ENCODE results near the gene CDH23. TPM values are rescaled to one million over a fixed set of nuclear protein-coding genes. Genes with fewer than 3 reads are reported as not detected.

The CDH23 gene
- total RNA-seq, 1 donor from 2014 or later = not detected

DNA sequence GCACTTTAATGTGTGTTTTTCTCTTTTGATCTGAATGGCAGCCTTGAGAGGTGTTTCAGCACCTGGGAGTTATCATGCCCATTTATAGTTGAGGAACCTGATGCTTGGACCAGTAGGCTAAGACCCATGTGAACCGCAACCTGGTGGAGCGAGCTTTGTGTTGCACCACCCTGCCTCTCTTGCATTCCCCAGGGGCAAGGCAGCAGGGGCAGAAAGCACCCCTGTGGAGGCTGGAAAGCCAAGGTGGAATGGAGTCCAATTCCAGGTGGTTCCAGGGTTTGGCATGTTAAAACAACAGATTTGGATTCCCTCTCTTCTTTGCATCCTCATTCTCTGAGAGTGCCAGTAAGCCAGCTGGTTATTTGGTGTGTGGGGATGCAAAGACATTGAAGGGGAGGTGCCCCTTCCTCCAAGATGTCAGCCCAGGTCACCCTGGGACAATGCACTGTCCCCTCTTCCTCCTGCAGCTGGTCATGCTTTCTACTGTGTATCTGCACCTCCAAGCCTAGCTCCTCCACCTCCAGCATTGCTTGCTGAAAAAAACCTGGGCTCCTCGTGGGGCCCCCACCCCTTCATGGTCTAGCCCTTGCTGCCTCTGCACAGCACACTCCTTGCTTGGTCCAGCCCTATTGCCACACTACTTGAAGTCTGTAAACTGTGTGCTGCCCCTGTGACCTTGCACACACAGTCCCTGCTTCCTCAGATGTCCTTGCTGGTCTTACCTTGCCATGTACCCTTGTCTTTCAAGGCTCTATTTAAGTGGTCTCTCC is 5.6 kb upstream of the CDH23 start:
- TF ChIP-seq, protein P1, sequence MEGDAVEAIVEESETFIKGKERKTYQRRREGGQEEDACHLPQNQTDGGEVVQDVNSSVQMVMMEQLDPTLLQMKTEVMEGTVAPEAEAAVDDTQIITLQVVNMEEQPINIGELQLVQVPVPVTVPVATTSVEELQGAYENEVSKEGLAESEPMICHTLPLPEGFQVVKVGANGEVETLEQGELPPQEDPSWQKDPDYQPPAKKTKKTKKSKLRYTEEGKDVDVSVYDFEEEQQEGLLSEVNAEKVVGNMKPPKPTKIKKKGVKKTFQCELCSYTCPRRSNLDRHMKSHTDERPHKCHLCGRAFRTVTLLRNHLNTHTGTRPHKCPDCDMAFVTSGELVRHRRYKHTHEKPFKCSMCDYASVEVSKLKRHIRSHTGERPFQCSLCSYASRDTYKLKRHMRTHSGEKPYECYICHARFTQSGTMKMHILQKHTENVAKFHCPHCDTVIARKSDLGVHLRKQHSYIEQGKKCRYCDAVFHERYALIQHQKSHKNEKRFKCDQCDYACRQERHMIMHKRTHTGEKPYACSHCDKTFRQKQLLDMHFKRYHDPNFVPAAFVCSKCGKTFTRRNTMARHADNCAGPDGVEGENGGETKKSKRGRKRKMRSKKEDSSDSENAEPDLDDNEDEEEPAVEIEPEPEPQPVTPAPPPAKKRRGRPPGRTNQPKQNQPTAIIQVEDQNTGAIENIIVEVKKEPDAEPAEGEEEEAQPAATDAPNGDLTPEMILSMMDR (IDR thresholded peaks at IDR 0.05; ENCODE audit: insufficient read depth, low read length, severe bottlenecking) = no peak
- no peak overlapping the region for H3K4me3 ChIP-seq (ENCODE audit: low read depth, low read length)
- FAIRE-seq (peak; percentile 55), DNase-seq (ENCODE audit: low read depth) (no peak)
- no peaks in the 10 kb centered on the region for H3K36me3 ChIP-seq (ENCODE audit: control insufficient read depth, insufficient read depth, low read length)
- peaks cover 17% of the 10 kb centered on the region for H3K27me3 ChIP-seq (ENCODE audit: control insufficient read depth, insufficient read depth, low read length)

DNA sequence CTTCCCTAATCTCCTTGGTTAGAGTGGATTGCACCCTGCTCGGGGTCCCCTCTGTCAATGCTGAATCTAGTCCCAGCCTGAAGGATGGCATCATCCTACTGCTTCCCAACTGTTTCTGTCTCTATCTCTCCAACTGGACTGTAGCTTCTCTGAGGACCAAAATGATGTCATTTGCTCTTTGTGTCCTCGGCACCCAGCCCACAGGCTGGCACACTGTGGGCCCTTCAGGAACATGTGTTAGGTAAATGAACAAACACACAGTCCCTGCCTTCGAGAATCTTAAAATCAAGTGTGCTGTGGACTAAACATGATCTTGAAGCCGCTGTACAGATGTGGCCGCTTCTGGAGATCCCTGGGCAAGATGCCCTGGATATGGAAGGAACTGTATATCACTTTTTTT is 5.0 kb upstream of the CDH23 start:
- no peaks in the 10 kb centered on the region for H3K36me3 ChIP-seq (ENCODE audit: control insufficient read depth, insufficient read depth, low read length)
- TF ChIP-seq, protein P1 (IDR thresholded peaks at IDR 0.05; ENCODE audit: insufficient read depth, low read length, severe bottlenecking) = no peak
- no peak overlapping the region for H3K4me3 ChIP-seq (ENCODE audit: low read depth, low read length)
- H3K27me3 ChIP-seq (ENCODE audit: control insufficient read depth, insufficient read depth, low read length) = peaks cover 20% of the 10 kb centered on the region
- DNase-seq (ENCODE audit: low read depth) = no peak
- no peak for FAIRE-seq

DNA sequence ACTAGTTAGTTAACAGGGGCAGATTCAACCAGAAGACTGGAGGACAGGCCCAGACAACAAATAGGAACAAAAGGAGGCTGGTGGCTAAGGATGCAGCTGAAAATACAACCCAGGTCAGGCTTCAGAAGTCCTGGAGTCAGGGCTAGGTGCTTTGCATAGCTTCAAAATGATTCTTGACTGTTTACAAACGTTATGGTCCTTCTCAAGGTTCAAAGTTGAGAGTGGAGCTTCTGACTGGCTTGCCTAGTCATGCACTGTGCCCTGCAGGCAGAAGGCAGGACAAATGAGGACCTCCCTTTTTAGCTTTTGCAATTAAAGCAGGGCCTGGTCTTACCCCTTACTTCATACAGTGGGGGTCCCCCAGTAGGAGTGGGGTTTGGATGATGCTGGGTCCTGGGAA is 4.4 kb upstream of the CDH23 start:
- DNase-seq (ENCODE audit: low read depth) (no peak), FAIRE-seq (peak; percentile 58)
- TF ChIP-seq, protein P1 (IDR thresholded peaks at IDR 0.05; ENCODE audit: insufficient read depth, low read length, severe bottlenecking) = no peak
- H3K36me3 ChIP-seq (ENCODE audit: control insufficient read depth, insufficient read depth, low read length) = no peaks in the 10 kb centered on the region
- no peak overlapping the region for H3K4me3 ChIP-seq (ENCODE audit: low read depth, low read length)
- peaks cover 22% of the 10 kb centered on the region for H3K27me3 ChIP-seq (ENCODE audit: control insufficient read depth, insufficient read depth, low read length)

DNA sequence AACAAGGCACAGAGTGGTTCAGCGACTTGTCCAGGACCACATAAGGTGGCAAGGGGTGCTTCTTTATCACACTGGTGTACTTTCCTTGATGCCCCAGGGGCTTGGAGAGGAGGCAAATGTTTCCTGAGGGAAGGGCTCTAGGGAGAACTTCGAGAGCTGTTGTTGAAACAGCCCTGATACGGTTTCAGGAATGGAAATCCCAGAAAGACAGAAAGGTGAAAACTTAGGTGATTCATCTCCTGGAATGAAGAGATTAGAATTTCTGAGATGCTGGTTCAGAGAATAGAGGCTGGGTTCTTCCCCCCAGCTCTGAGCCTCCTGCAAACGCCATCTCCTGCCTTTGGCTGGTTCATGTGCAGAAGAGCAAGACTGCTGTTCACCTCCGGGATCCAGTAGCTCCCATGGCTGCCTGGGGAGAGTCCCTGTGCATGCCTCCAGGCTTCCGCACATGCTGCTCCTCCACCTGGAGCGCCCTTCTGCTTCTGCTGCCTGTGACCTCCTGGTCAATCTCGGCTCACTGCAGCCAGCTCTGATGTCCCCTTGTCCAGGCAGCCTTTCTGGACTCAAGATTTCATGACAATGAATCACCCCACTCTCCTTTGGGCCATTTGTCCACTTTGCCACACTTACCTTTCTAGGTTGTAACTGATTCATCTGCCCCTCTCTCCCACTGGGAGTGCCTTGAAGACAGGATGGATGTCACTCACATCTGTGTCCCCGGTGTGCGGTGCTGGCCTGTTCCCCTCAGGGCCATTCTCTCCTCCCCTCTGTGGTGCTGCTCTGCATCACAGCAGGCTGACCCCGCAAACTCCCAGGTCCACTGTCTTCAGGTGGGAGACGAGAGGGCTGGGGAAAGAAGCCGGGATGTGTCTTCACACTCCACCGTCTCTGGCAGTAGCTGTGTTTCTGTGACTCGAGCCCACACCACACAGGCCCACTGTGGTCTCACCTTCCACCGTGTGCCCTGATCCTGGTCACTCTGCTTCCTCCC is 3.6 kb upstream of the CDH23 start:
- H3K36me3 ChIP-seq (ENCODE audit: control insufficient read depth, insufficient read depth, low read length) = no peaks in the 10 kb centered on the region
- no peak overlapping the region for H3K4me3 ChIP-seq (ENCODE audit: low read depth, low read length)
- FAIRE-seq (no peak), DNase-seq (ENCODE audit: low read depth) (no peak)
- H3K27me3 ChIP-seq (ENCODE audit: control insufficient read depth, insufficient read depth, low read length) = peaks cover 30% of the 10 kb centered on the region
- TF ChIP-seq, protein P1 (IDR thresholded peaks at IDR 0.05; ENCODE audit: insufficient read depth, low read length, severe bottlenecking) = no peak

DNA sequence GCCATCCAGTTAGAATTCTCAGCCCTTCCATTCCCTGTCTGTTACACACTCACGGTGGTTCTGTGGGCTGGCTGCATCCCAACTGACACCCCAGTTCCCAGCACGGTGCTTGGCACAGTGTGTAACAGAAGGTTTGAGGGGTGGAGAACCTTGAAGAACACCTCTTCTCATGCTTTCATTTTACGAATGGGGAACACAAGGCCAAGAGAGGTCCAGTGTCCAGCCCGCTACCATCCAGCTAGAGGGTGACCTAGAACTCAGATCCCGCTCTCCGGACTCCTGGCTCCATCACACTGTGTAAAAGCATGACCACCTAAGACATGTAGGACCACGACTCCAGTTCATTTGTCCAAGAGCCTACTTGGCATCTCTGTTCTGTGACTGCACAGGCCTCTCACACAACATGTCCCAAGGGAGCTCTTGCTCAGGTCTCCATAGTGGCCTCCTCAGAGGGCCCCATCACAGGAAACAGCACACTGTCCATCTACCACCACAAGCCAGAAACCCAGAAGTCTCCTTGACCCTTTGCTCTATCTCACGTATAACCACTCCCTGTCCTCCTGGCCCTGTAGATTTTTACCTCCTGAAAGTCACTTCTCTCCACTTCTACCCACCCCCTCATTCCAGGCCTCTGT is 2.8 kb upstream of the CDH23 start:
- DNase-seq (ENCODE audit: low read depth) = no peak
- H3K27me3 ChIP-seq (ENCODE audit: control insufficient read depth, insufficient read depth, low read length) = peaks cover 37% of the 10 kb centered on the region
- peak; percentile 47 for FAIRE-seq

More for the DNA sequence above, 2.8 kb upstream of the CDH23 start:
- TF ChIP-seq, protein P1 (IDR thresholded peaks at IDR 0.05; ENCODE audit: insufficient read depth, low read length, severe bottlenecking) = no peak
- Histone ChIP-seq H3K36me3 (ENCODE audit: control insufficient read depth, insufficient read depth, low read length) (no peaks in the 10 kb centered on the region), H3K4me3 (ENCODE audit: low read depth, low read length) (no peak overlapping the region)
